Measurements from ENCODE around the gene PSME2. TPM values are rescaled to one million over a fixed set of nuclear protein-coding genes. Genes with fewer than 3 reads are reported as not detected.

Gene PSME2
- total RNA-seq, 1 donor from 2014 or later, result 173 TPM

- H3K79me2 ChIP-seq (ENCODE audit: insufficient read depth, low read length), result peaks cover 36% of the 10 kb centered on the region
- peaks cover 21% of the 10 kb centered on the region for H3K36me3 Mint-ChIP-seq (ENCODE audit: low read depth, unreplicated experiment)
- peak overlapping the region; percentile 86 for H3K4me3 Mint-ChIP-seq (ENCODE audit: unreplicated experiment)
- peak overlapping the region; percentile 89 for H3K9ac ChIP-seq (ENCODE audit: low read length)
- peaks cover 8% of the 10 kb centered on the region for H3K36me3 ChIP-seq (ENCODE audit: insufficient read depth, low read length)
- H3K4me1 ChIP-seq (ENCODE audit: insufficient read depth, low read length), result peaks cover 12% of the 10 kb centered on the region
- DNase-seq (ENCODE audit: low read depth), result no peak
- H2AFZ ChIP-seq (ENCODE audit: low read depth, low read length), result peak overlapping the region; percentile 92
- no peaks in the 10 kb centered on the region for H3K27me3 ChIP-seq (ENCODE audit: insufficient read depth, low read length)
- H3K27me3 Mint-ChIP-seq (ENCODE audit: low read depth, unreplicated experiment), result peaks cover 2% of the 10 kb centered on the region
- peak overlapping the region; percentile 89 for H3K4me2 ChIP-seq (ENCODE audit: low read length)
- no peak overlapping the region for H3K27ac Mint-ChIP-seq (ENCODE audit: unreplicated experiment)
- no peaks in the 10 kb centered on the region for H3K9me3 Mint-ChIP-seq (ENCODE audit: unreplicated experiment)
- peaks cover 16% of the 10 kb centered on the region for H4K20me1 ChIP-seq (ENCODE audit: insufficient read depth, low read length)
- FAIRE-seq, result no peak
- H3K27ac ChIP-seq (ENCODE audit: low read depth, low read length), result no peak overlapping the region
- H3K4me1 Mint-ChIP-seq (ENCODE audit: low read depth, unreplicated experiment), result peaks cover 18% of the 10 kb centered on the region
- TF ChIP-seq EZH2 (IDR thresholded peaks at IDR 0.05; ENCODE audit: insufficient read depth, low read length), result no peak
- no peak for TF ChIP-seq CTCF (IDR thresholded peaks at IDR 0.05; ENCODE audit: insufficient read depth, low read depth, low read length)
- H3K9me3 ChIP-seq (ENCODE audit: insufficient read depth, low read depth, low read length), result no peaks in the 10 kb centered on the region
- peak overlapping the region; percentile 74 for H3K4me3 ChIP-seq (ENCODE audit: insufficient read depth, low read depth, low read length)
Measured at GRCh38 chr14:24136684-24137528, 9.5 kb downstream of the PSME2 start.

- no peaks in the 10 kb centered on the region for H3K27me3 ChIP-seq (ENCODE audit: insufficient read depth, low read length)
- peaks cover 3% of the 10 kb centered on the region for H3K27me3 Mint-ChIP-seq (ENCODE audit: low read depth, unreplicated experiment)
- H3K9me3 Mint-ChIP-seq (ENCODE audit: unreplicated experiment), result no peaks in the 10 kb centered on the region
- TF ChIP-seq EZH2 (IDR thresholded peaks at IDR 0.05; ENCODE audit: insufficient read depth, low read length), result no peak
- no peak for TF ChIP-seq CTCF (IDR thresholded peaks at IDR 0.05; ENCODE audit: insufficient read depth, low read depth, low read length)
- H3K4me2 ChIP-seq (ENCODE audit: low read length), result peak within 1 kb of the TSS; percentile 89
- H3K36me3 ChIP-seq (ENCODE audit: insufficient read depth, low read length), result peaks cover 8% of the 10 kb centered on the region
- FAIRE-seq (no peak), DNase-seq (ENCODE audit: low read depth) (peak; percentile 67)
- peak within 1 kb of the TSS; percentile 92 for H2AFZ ChIP-seq (ENCODE audit: low read depth, low read length)
- H3K9ac ChIP-seq (ENCODE audit: low read length), result peak within 1 kb of the TSS; percentile 89
- H4K20me1 ChIP-seq (ENCODE audit: insufficient read depth, low read length), result peaks cover 16% of the 10 kb centered on the region
- H3K4me3 Mint-ChIP-seq (ENCODE audit: unreplicated experiment), result peak within 1 kb of the TSS; percentile 86
- peak within 1 kb of the TSS; percentile 66 for H3K27ac ChIP-seq (ENCODE audit: low read depth, low read length)
- peaks cover 19% of the 10 kb centered on the region for H3K4me1 Mint-ChIP-seq (ENCODE audit: low read depth, unreplicated experiment)
- H3K4me3 ChIP-seq (ENCODE audit: insufficient read depth, low read depth, low read length), result peak within 1 kb of the TSS; percentile 74
- H3K79me2 ChIP-seq (ENCODE audit: insufficient read depth, low read length), result peaks cover 34% of the 10 kb centered on the region
- no peaks in the 10 kb centered on the region for H3K9me3 ChIP-seq (ENCODE audit: insufficient read depth, low read depth, low read length)
- no peak within 1 kb of the TSS for H3K27ac Mint-ChIP-seq (ENCODE audit: unreplicated experiment)
- peaks cover 21% of the 10 kb centered on the region for H3K36me3 Mint-ChIP-seq (ENCODE audit: low read depth, unreplicated experiment)
- peaks cover 9% of the 10 kb centered on the region for H3K4me1 ChIP-seq (ENCODE audit: insufficient read depth, low read length)
Measured at GRCh38 chr14:24135834-24136683, 10.4 kb downstream of the PSME2 start, which contains the start of gene PSME1. TSS of gene PSME1 (plus strand) at chr14:24136194. CDS start at chr14:24136263, 69 bp downstream.

Measured in astrocyte (in vitro differentiated cells and primary cell).